Caco-2 (cell line): ENCODE data around the gene MEX3B. TPM values are rescaled to one million over a fixed set of nuclear protein-coding genes. Genes with fewer than 3 reads are reported as not detected.

ENCODE experiments used
- BruUV-seq: library from RNA; stranded (reverse); fragments of 400-500 nt; replicated peaks from 2 replicates; lab custom pipeline; 2021; lab: Mats Ljungman, UMichigan
- CTCF ChIA-PET: fragments of 300-600 bp; sonication (Branson Sonifier 250); formaldehyde crosslinking; loops from one replicate; lab custom pipeline; 2022; ENCODE audit warnings: antibody characterized with exemption; lab: Charles Lee
- POLR2A ChIA-PET: fragments of 300-600 bp; sonication (Branson Sonifier 250); formaldehyde crosslinking; loops from one replicate; lab custom pipeline; 2022; ENCODE audit warnings: antibody characterized with exemption; lab: Charles Lee
- DNase-seq, 2 experiments: peaks; one replicate each; pipeline versions ENCODE4 v3.0.0 to v3.0.0-alpha.2; 2020 to 2022
- H3K27me3 ChIP-seq: replicated peaks from 2 replicates; pipeline ENCODE4 v1.6.0; 2011; ENCODE audit warnings: low read length; ENCODE audit not compliant: control insufficient read depth, insufficient read depth
- H3K36me3 ChIP-seq: 2 replicates; pipeline ENCODE4 v1.5.1; 2011; ENCODE audit warnings: low read length; ENCODE audit not compliant: control insufficient read depth, insufficient read depth
- H3K4me1 ChIP-seq: fragments of 250-450 bp; sonication (Bioruptor Pico); 2 replicates; pipeline ENCODE4 v1.5.1; 2020; ENCODE audit warnings: mild to moderate bottlenecking
- H3K4me3 ChIP-seq: 2 replicates; pipeline ENCODE4 v1.5.1; 2011; ENCODE audit warnings: low read depth, mild to moderate bottlenecking, control low read depth, low read length
- H3K9me3 ChIP-seq: fragments of 250-450 bp; sonication (Bioruptor Pico); 2 replicates; pipeline ENCODE4 v1.5.1; 2020; ENCODE audit warnings: mild to moderate bottlenecking, moderate library complexity
- H3K27ac Mint-ChIP-seq: one replicate; pipeline ENCODE4 v1.8.0; 2022; ENCODE audit warnings: mixed read lengths; ENCODE audit not compliant: unreplicated experiment
- H3K27me3 Mint-ChIP-seq: one replicate; pipeline ENCODE4 v1.8.0; 2022; ENCODE audit warnings: mixed read lengths; ENCODE audit not compliant: insufficient read depth, unreplicated experiment
- H3K36me3 Mint-ChIP-seq: one replicate; pipeline ENCODE4 v1.8.0; 2022; ENCODE audit warnings: mild to moderate bottlenecking, mixed read lengths; ENCODE audit not compliant: insufficient read depth, unreplicated experiment
- H3K4me1 Mint-ChIP-seq: one replicate; pipeline ENCODE4 v1.8.0; 2022; ENCODE audit warnings: low read depth, mixed read lengths; ENCODE audit not compliant: unreplicated experiment
- H3K4me3 Mint-ChIP-seq: one replicate; pipeline ENCODE4 v1.8.0; 2022; ENCODE audit warnings: mild to moderate bottlenecking, moderate library complexity, mixed read lengths; ENCODE audit not compliant: unreplicated experiment
- H3K9me3 Mint-ChIP-seq: one replicate; pipeline ENCODE4 v1.8.0; 2022; ENCODE audit warnings: mixed read lengths; ENCODE audit not compliant: unreplicated experiment
- intact Hi-C: fragments of 100-400 bp; cut with micrococcal nuclease; formaldehyde crosslinking; loops from one replicate; pipeline ENCODE4 v1.10.0; 2022; ENCODE audit not compliant: unreplicated experiment
- total RNA-seq: library from RNA; stranded (reverse); gene quantifications from 2 replicates; pipeline ENCODE4 v1.2.3, GENCODE V29; 2022
- TF ChIP-seq, protein P1 (sequence below), 2 experiments: fragments of 200-600 bp in 1 of 2; IDR thresholded peaks; 1 replicate in 1 of 2; 2 replicates in 1 of 2; pipeline versions ENCODE4 v1.5.1 to v1.8.0; 2011 to 2022; ENCODE audit warnings: antibody characterized with exemption in 1 of 2, control low read depth in 1 of 2, inconsistent platforms in 1 of 2, low read depth in 1 of 2, low read length in 1 of 2, mild to moderate bottlenecking in 1 of 2, moderate library complexity in 1 of 2; ENCODE audit not compliant: insufficient read depth in 1 of 2, severe bottlenecking in 1 of 2, unreplicated experiment in 1 of 2

Gene MEX3B
- total RNA-seq, 1 experiment from 2014 or later = 0.34 TPM

DNA sequence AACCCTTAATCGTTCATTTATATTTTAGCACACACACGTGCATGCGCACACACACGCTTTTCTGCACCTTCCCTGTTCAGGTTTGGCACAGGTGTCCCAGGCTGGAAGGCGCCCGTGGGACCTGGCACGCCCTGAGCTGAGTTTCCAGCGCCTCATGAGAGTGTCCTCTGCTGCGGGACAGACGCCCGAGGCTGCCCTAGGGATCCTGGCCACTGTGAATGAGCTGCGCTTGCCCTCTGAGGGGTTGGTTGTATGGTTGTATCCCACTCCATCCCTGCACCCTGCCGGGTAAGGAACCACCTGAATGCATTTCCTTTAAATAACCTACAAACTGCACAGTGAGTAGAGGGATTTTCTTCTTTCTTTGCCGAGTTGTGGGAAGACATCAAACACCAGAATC, 12.2 kb upstream of the MEX3B start:
- no peaks in the 10 kb centered on the region for H3K9me3 ChIP-seq
- H3K4me3 ChIP-seq = no peak overlapping the region
- no peak for DNase-seq
- Mint-ChIP-seq H3K27me3 (peaks cover 21% of the 10 kb centered on the region), H3K27ac (no peak overlapping the region), H3K4me3 (no peak overlapping the region), H3K4me1 (no peaks in the 10 kb centered on the region), H3K36me3 (no peaks in the 10 kb centered on the region), H3K9me3 (no peaks in the 10 kb centered on the region)
- intact Hi-C loops = no loop called here
- BruUV-seq = no TSS peak
- no peaks in the 10 kb centered on the region for H3K27me3 ChIP-seq
- H3K36me3 ChIP-seq = no peaks in the 10 kb centered on the region
- ChIA-PET CTCF (no interaction called here), POLR2A (no interaction called here)
- TF ChIP-seq, protein P1, sequence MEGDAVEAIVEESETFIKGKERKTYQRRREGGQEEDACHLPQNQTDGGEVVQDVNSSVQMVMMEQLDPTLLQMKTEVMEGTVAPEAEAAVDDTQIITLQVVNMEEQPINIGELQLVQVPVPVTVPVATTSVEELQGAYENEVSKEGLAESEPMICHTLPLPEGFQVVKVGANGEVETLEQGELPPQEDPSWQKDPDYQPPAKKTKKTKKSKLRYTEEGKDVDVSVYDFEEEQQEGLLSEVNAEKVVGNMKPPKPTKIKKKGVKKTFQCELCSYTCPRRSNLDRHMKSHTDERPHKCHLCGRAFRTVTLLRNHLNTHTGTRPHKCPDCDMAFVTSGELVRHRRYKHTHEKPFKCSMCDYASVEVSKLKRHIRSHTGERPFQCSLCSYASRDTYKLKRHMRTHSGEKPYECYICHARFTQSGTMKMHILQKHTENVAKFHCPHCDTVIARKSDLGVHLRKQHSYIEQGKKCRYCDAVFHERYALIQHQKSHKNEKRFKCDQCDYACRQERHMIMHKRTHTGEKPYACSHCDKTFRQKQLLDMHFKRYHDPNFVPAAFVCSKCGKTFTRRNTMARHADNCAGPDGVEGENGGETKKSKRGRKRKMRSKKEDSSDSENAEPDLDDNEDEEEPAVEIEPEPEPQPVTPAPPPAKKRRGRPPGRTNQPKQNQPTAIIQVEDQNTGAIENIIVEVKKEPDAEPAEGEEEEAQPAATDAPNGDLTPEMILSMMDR (IDR thresholded peaks at IDR 0.05; ENCODE audit: insufficient read depth in 1 of 2, low read depth in 1 of 2, low read length in 1 of 2, severe bottlenecking in 1 of 2, unreplicated experiment in 1 of 2) = no peak
- no peaks in the 10 kb centered on the region for H3K4me1 ChIP-seq

DNA sequence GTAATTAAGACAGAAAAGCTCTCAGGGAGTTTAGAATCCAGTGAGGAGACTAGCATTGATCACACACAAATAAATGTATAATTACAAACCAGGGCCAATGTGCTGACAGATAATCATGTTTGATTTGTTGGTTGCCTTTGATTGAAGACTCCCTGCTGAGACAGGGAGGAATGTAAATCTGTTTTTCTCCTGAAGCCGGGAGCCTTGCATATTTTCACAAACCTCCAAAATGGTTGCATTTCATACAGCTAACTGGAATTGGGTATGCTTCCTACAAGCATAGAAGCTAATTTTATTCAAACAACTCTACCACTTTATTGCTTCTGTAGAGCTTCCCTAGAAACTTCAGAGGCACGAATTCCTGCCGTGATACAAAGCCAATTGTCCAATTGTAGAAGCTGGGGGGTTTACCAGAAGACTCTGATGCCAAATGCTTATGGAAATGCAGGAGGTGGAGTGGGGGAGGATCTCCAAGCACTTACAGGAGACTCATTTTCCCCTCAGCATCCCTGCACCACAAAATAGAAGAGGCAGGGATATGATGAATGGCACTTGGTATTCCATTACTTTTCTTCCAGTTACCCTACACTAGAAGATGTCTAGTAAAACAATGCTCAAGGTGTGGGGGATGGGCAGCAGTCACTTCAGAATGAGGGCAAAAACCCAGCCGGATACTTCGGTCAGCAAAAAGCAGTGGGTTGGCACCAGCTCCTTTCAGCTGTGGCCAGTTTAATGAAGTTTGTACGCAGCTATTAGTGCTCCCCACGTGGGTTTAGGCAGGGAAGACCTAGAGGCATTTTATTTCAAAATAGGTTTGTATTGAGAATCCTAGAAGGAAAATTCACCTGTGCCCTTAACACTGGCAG, 11.4 kb upstream of the MEX3B start:
- no TSS peak for BruUV-seq
- Histone ChIP-seq H3K4me3 (no peak overlapping the region), H3K27me3 (no peaks in the 10 kb centered on the region), H3K9me3 (no peaks in the 10 kb centered on the region), H3K36me3 (no peaks in the 10 kb centered on the region), H3K4me1 (no peaks in the 10 kb centered on the region)
- TF ChIP-seq, protein P1 (IDR thresholded peaks at IDR 0.05; ENCODE audit: insufficient read depth in 1 of 2, low read depth in 1 of 2, low read length in 1 of 2, severe bottlenecking in 1 of 2, unreplicated experiment in 1 of 2) = no peak
- Mint-ChIP-seq H3K27ac (no peak overlapping the region), H3K4me1 (no peaks in the 10 kb centered on the region), H3K4me3 (no peak overlapping the region), H3K9me3 (no peaks in the 10 kb centered on the region), H3K36me3 (no peaks in the 10 kb centered on the region), H3K27me3 (peaks cover 20% of the 10 kb centered on the region)
- intact Hi-C loops = no loop called here
- DNase-seq = no peak
- CTCF ChIA-PET = no interaction called here
- POLR2A ChIA-PET = no interaction called here

DNA sequence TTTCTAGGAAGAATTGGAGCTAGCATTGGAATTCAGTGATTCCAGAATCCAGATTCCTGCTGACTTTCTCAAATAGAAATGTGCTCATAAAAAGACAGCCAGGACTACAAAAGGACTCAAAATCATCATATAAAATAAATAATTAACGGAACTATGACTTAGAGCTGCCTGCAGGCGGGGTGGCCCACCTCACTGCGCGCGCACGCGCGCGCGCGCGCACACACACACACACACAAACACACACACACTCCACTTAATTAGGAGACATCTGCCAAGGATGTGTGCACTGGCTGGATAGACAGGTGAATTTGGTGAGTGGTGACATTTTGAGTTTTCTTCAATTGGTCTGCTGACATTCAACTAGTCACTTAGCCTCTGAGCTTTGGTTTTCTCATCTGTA, 6.9 kb upstream of the MEX3B start:
- no TSS peak for BruUV-seq
- Histone ChIP-seq H3K9me3 (no peaks in the 10 kb centered on the region), H3K36me3 (no peaks in the 10 kb centered on the region), H3K4me3 (no peak overlapping the region), H3K4me1 (no peaks in the 10 kb centered on the region), H3K27me3 (no peaks in the 10 kb centered on the region)
- CTCF ChIA-PET = no interaction called here
- Mint-ChIP-seq H3K36me3 (peaks cover 1% of the 10 kb centered on the region), H3K4me3 (no peak overlapping the region), H3K27ac (no peak overlapping the region), H3K4me1 (no peaks in the 10 kb centered on the region), H3K9me3 (no peaks in the 10 kb centered on the region), H3K27me3 (peaks cover 16% of the 10 kb centered on the region)
- TF ChIP-seq, protein P1 (IDR thresholded peaks at IDR 0.05; ENCODE audit: insufficient read depth in 1 of 2, low read depth in 1 of 2, low read length in 1 of 2, severe bottlenecking in 1 of 2, unreplicated experiment in 1 of 2) = no peak
- no peak for DNase-seq
- POLR2A ChIA-PET = no interaction called here
- intact Hi-C loops = no loop called here
